ENCODE data around the gene CCDC188.

Gene CCDC188

GRCh38 chr22:20147237-20147988, 3.4 kb downstream of the CCDC188 start:
- DNase-seq = no peak

GRCh38 chr22:20146777-20147176, 4.1 kb downstream of the CCDC188 start:
- no peak for DNase-seq

GRCh38 chr22:20145832-20146223, 5.0 kb downstream of the CCDC188 start:
- DNase-seq = no peak

- DNase-seq = no peak
Measured at GRCh38 chr22:20145206-20145831, 5.5 kb downstream of the CCDC188 start.

GRCh38 chr22:20143883-20144665, 6.8 kb downstream of the CCDC188 start:
- DNase-seq = no peak

- no peak for DNase-seq
Measured at GRCh38 chr22:20142711-20143621, 7.9 kb downstream of the CCDC188 start.

- DNase-seq = no peak
Measured at GRCh38 chr22:20141186-20142077, 9.4 kb downstream of the CCDC188 start.

GRCh38 chr22:20140521-20140964, 10.3 kb downstream of the CCDC188 start:
- DNase-seq = no peak

- DNase-seq = no peak
Measured at GRCh38 chr22:20140107-20140445, 10.8 kb downstream of the CCDC188 start.

GRCh38 chr22:20139391-20140106, 11.3 kb downstream of the CCDC188 start:
- no peak for DNase-seq

GRCh38 chr22:20138868-20139267, 12.0 kb downstream of the CCDC188 start:
- DNase-seq = no peak

- no peak for DNase-seq
Measured at GRCh38 chr22:20138417-20138738, 12.5 kb downstream of the CCDC188 start.

GRCh38 chr22:20137671-20138416, 13.0 kb downstream of the CCDC188 start:
- DNase-seq = no peak

GRCh38 chr22:20137113-20137512, 13.7 kb downstream of the CCDC188 start:
- DNase-seq = no peak

GRCh38 chr22:20136603-20136873, 14.3 kb downstream of the CCDC188 start:
- no peak for DNase-seq

GRCh38 chr22:20135806-20136602, 14.9 kb downstream of the CCDC188 start:
- no peak for DNase-seq

GRCh38 chr22:20135265-20135664, 15.6 kb downstream of the CCDC188 start:
- no peak for DNase-seq

GRCh38 chr22:20133930-20134549, 16.8 kb downstream of the CCDC188 start:
- no peak for DNase-seq

- DNase-seq = no peak
Measured at GRCh38 chr22:20132686-20133246, 18.1 kb downstream of the CCDC188 start.
